A673 (cell line): Measurements from ENCODE around the gene STX5.
"Not testable (repeated sequence)": the region's sequence is repeated elsewhere in the genome, so short reads cannot be mapped to it uniquely, and the experiment has no call there.

ENCODE experiments used
- EZH2 ChIP-seq: fragments of 200-600 bp; sonication (generic); IDR thresholded peaks from 2 replicates; pipeline ENCODE4 v1.6.1; 2017; ENCODE audit warnings: borderline replicate concordance, low read depth, mild to moderate bottlenecking, mixed read lengths, antibody characterized with exemption, low read length; ENCODE audit not compliant: poor library complexity, severe bottlenecking
- TF ChIP-seq, protein P1 (sequence below): fragments of 300-800, 200-600 bp; sonication (generic); conservative IDR thresholded peaks from 2 replicates; pipeline ENCODE4 v1.5.1; 2017; ENCODE audit warnings: low read depth, mild to moderate bottlenecking, antibody characterized with exemption, low read length, moderate library complexity, mixed read lengths

GRCh38 chr11:62861564-62862192, 29.8 kb upstream of the STX5 start:
- TF ChIP-seq, protein P1, sequence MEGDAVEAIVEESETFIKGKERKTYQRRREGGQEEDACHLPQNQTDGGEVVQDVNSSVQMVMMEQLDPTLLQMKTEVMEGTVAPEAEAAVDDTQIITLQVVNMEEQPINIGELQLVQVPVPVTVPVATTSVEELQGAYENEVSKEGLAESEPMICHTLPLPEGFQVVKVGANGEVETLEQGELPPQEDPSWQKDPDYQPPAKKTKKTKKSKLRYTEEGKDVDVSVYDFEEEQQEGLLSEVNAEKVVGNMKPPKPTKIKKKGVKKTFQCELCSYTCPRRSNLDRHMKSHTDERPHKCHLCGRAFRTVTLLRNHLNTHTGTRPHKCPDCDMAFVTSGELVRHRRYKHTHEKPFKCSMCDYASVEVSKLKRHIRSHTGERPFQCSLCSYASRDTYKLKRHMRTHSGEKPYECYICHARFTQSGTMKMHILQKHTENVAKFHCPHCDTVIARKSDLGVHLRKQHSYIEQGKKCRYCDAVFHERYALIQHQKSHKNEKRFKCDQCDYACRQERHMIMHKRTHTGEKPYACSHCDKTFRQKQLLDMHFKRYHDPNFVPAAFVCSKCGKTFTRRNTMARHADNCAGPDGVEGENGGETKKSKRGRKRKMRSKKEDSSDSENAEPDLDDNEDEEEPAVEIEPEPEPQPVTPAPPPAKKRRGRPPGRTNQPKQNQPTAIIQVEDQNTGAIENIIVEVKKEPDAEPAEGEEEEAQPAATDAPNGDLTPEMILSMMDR = not testable (repeated sequence)
- TF ChIP-seq EZH2 = not testable (repeated sequence)
